NCI-H2081 (cell line): ENCODE results near the gene NOTCH2.

Source experiments
- DNase-seq, 2 experiments: peaks; one replicate each; lab custom pipeline; 2025; lab: John Stamatoyannopoulos, UW

Gene NOTCH2

DNA sequence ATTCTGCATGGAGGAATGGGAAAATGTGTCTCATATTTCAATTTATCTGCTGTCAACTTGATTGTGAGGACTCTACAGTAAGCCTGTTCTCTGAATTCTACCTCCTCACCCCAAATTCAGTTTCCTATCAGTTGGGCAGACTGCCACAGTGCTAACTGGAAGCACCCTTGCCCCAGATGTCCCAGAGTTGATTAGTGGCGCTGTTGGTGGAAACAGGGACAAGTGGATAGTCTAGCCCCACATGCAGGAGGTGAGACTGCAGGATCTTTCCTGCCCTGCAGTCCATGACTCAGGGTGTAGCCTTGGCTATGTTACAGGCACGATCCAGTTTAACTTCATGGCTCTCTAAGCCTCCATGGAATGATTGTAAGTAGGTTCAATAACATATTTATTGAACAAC, 195.3 kb downstream of the NOTCH2 start:
- no peak for DNase-seq

DNA sequence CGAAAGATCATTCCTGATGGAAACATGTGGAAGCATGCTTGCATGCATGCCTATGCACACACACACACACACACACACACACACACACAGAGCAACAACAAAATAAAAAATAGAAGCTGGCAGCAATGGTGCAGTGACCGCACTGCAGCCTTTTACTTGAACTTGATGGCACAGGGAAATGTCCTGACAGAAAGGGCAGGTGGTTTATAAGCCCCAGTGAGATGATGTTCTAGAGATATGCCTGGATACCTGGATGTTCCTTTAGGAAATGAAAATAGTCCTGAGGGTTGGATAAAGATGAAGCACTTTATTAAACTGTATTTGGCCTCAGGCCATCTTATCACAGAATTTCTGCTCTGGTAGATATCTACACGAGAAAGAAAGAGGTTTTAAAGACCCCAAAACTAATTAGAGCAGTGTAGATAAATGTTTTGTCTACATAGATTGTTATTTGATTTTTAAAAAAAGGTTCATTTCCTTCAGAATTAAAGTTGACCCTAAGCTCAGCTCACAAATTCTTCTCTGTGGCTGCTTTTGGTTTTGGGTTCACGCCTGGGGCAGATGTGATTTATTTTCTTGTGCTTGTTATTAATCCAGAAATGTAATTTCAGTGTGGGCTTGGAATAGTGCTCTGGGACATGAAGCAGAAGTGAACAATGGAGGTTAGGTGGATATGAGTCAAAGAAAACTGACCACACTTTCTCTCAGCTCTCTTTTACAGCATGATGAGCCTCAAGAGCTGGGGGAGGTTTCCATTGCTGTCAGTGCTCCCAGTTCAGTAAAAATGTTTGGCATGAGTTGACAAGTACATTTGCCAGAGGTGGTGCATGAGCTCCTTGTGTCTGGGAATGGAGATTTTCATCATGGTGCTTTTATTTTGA, 196.1 kb downstream of the NOTCH2 start:
- DNase-seq = no peak

DNA sequence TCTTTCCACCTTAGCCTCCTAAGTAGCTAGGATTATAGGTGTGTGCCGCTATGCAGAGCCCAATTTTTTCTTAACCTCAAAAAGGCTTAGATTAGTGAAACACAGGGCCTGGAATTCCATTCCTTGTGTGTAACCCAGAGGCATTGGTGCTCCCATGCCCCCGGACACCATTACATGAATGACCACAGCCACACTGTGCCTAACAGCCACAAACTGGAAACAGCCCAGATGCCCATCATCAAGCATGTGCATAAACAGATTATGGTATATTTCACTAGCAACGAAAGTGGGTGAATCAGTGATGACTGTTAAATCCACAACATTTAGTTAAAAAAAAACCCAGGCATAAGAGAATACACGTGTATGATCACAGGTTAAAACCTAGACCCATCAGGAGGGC, 197.6 kb downstream of the NOTCH2 start:
- no peak for DNase-seq

DNA sequence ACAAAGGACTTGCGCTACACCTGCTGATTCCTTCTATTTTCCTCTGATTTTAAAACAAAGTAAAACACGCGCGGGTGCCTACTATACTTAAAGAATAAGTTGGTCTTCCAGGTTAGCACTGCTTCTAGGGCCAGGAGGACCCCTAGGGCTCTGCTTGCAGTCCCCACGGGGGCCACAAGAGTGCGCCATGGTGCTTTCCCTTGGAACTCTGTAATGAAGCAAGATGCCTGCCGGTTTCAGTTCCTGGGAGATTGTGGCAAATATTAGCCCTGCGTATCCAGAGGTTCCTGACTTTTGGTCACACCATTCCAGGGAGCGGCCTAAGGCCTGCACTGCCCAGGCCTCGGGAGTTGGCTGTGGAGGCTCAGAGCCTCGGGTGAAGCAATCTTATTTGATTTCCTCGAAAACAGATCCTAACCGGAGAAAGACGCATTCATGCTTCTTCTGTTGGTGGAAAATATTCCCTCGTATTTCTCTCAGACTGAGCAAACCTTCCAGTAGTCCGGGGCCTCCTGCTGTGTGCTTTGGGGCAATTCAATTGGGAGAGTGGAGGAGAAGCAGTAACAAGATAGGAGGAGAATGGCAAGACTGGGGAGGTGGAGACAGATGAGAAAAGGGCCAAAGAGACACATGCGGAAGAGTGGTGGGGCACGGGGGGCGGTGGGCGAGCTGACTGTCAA, 198.4 kb downstream of the NOTCH2 start:
- peak; percentile 53 to 67 for DNase-seq

DNA sequence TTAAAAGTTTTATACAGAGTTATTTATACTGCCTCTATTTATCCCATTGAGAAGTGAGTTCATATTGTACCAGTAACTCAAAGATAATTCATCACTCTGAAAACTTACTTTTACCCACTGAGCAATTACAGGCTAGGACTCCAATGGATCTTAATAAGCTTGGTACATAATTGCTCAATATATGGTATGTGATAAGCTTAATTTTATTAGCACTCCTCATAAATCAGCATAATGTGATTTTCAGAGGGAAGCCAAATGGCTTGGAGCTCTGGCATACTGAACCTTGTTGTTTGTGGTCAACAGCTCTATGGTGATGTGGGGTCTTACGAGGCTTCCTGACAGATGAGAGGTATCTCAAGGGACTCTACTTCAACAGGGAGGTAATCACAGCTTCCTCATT, 199.5 kb downstream of the NOTCH2 start:
- DNase-seq = no peak

DNA sequence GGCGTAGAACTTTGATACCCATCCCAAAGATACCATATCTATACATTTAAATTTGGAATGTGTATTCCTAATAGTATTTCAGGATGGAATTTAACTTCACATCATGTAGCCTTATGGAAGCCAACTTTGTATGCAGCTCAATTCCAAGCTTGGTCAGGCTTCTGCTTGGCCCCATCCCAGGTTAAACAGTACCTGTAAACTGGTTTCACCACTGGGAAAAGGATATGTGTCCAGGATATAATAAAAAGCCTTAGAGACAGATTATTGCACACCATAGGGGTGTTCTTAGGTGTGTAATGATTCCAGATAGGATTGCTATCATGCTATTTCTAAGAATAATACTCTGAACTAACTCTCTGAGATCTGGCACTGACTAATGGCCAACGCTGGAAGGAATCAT, 201.3 kb downstream of the NOTCH2 start:
- DNase-seq = no peak

DNA sequence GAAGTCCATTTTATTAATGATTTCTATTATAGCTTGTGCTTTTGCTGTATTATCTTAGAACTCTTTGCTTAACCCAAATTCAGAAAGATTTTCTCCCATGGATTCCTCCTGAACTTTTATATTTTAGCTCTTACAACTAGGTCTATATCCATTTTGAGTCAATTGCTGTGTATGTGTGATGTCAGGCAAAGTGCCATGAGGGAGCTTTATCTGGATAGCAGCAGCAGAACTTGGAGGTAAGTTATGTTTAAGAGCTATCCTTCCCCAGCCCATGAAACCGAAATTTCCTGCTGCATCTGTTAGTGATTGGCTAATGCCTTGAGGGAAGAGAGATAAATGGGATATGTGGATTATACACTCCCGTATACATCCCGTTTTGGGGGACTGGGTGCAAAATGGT, 203.0 kb downstream of the NOTCH2 start:
- no peak for DNase-seq

DNA sequence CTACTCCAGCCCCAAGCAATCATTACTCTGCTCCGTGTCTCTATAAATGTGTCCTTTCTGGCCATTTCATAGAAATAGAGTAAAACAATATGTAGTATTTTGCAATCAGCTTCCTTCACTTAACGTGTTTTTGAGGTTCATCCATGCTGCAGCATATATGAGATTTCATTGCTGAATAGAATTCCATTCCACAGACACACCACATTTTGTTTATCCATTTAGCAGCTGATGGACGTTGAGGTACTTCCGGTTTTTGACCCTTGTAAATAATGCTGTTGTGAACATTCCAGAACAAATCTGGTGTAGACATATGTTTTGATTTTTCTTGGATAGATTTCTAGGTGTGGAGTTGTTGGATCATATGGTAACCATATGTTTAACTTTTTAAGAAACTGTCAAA, 203.8 kb downstream of the NOTCH2 start:
- DNase-seq = no peak

DNA sequence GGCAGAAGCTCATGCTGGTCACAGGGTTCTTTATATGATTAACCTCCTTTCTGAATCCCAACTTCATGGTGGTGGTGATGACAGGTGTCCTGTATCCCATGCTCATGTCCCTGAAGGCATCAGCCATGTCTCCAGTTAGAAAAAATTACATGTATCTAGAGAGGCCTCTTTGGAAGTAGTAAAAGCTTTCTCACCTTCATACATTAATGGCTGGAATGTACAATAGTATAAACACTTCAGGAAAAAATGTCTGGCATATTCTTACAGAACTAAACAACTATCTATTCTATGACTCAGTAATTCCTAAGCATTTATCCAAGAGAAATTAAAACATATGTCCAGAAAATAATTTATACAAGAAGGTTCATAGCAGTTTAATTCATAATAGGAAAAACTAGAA, 207.2 kb downstream of the NOTCH2 start:
- no peak for DNase-seq
